ENCODE data around the gene CACNA1C. TPM values are rescaled to one million over a fixed set of nuclear protein-coding genes. Genes with fewer than 3 reads are reported as not detected.

Gene CACNA1C
- total RNA-seq, 3 donors from 2014 or later, result 2.6 to 11.8 (median 9.5) TPM

DNA sequence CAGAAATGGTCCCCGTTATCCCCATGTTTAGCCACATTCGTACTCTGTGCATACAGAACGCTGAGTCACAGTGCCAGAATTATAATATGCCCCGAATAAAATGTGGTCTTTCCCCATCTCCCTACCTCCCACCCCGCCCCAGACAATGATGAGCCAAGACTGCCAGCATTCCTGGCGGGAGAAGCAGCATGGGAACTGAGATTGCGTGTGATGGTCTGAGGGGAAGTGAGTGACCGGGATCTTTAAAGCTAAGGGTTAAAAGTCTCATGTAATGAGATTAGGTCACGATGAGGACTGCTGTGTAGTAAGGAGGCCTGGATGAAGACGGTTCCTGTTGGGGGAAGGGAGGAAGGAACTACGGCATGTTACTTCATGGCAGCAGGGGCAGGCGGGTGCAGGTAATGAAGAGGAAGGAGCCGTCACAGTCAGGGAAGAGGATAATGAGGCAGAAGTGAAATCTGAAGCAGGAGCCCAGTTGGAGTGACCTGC is 498.7 kb downstream of the CACNA1C start:
- Histone ChIP-seq H3K4me1 (no peaks in the 10 kb centered on the region), H3K9me3 (no peaks in the 10 kb centered on the region), H3K36me3 (no peaks in the 10 kb centered on the region), H3K4me3 (no peak overlapping the region), H3K27ac (no peak overlapping the region), H3K27me3 (no peaks in the 10 kb centered on the region)
- no peak for DNase-seq (ENCODE audit: low spot score in 2 of 2)
- TF ChIP-seq POLR2AphosphoS5 (IDR thresholded peaks at IDR 0.05) (no peak), CTCF (IDR thresholded peaks at IDR 0.05) (no peak), POLR2A (IDR thresholded peaks at IDR 0.05) (no peak)
- intact Hi-C loops (cut with DNase I; ENCODE audit: low total_unique reads), result no loop called here

- Histone ChIP-seq H3K27ac (no peak overlapping the region), H3K4me3 (no peak overlapping the region), H3K27me3 (no peaks in the 10 kb centered on the region), H3K4me1 (no peaks in the 10 kb centered on the region), H3K36me3 (no peaks in the 10 kb centered on the region), H3K9me3 (no peaks in the 10 kb centered on the region)
- intact Hi-C loops (cut with DNase I; ENCODE audit: low total_unique reads), result no loop called here
- DNase-seq (ENCODE audit: low spot score in 2 of 2), result no peak
- TF ChIP-seq CTCF (IDR thresholded peaks at IDR 0.05) (no peak), POLR2AphosphoS5 (IDR thresholded peaks at IDR 0.05) (no peak), POLR2A (IDR thresholded peaks at IDR 0.05) (no peak)
Measured at GRCh38 chr12:2552000-2552756, 499.4 kb downstream of the CACNA1C start.

DNA sequence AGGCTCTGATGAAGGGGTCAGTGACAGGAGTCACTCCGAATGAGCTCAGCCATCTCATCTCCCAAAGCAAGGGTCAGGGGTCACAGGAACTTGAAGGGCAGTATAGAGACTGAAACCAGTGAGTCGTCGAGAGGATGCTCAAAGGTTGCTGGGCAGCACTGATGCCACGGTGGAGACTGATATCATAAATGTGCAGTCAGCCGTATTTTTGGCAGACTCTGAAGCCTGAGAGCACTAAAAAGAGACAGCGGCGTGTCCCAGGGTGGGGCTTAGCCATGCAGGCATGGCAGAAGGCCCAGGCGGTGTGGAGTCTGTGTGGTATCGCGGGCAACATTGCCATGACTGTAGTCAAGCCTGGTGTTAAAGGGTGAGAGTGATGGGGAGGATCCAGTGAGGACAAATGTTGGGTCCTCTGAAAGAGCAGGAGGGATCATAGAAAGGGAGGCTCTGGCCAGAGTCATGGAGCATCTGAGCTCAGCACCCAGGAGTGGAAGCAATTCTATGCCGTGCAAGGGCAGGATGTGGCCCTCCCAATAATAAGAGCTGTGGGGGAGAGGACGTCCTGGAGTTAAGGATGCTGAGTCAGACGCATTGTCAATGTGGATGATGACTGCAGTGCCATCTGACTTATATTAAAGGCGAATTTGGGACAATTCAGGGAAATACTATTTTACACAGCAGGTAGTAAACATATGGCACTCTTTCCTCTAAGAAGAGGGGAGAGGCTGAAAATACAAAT is 500.8 kb downstream of the CACNA1C start:
- no peaks in the 10 kb centered on the region for H3K36me3 ChIP-seq
- DNase-seq (ENCODE audit: low spot score in 2 of 2), result no peak
- H3K27me3 ChIP-seq, result no peaks in the 10 kb centered on the region
- H3K27ac ChIP-seq, result no peak overlapping the region
- no peak overlapping the region for H3K4me3 ChIP-seq
- no peaks in the 10 kb centered on the region for H3K9me3 ChIP-seq
- H3K4me1 ChIP-seq, result no peaks in the 10 kb centered on the region
- TF ChIP-seq POLR2AphosphoS5 (IDR thresholded peaks at IDR 0.05) (no peak), POLR2A (IDR thresholded peaks at IDR 0.05) (no peak), CTCF (IDR thresholded peaks at IDR 0.05) (no peak)
- intact Hi-C loops (cut with DNase I; ENCODE audit: low total_unique reads), result no loop called here

DNA sequence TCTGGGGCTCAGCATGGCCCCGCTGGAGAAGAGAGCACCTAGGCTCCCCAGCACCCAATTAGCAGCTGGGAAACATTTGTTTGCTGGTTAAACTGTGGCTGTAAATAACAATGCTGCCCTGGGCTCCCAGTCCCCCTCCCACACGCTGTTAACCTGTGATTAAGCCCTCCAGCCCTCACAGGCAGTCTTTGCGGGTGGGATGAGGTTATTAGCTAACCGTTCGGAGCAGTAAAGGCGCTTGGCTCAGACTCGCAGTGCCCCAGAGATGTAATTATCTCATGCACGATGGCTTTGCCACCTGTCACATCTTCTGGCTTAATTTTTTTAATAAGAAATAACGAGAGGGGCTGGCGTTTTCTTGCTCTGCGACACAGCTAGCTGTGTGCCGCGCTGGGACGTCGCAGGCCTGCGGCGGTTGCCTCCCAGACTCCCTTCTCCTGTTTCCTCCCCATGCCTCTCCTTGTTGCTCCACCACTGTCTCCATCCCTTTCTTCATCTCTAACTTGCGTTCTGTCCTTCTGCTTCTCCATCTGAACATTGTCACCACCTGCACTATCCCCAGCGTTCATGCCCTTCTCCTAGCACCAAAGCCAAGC is 502.8 kb downstream of the CACNA1C start:
- H3K36me3 ChIP-seq, result no peaks in the 10 kb centered on the region
- intact Hi-C loops (cut with DNase I; ENCODE audit: low total_unique reads), result no loop called here
- no peak overlapping the region for H3K27ac ChIP-seq
- DNase-seq (ENCODE audit: low spot score in 2 of 2), result no peak
- no peaks in the 10 kb centered on the region for H3K27me3 ChIP-seq
- H3K9me3 ChIP-seq, result no peaks in the 10 kb centered on the region
- H3K4me1 ChIP-seq, result no peaks in the 10 kb centered on the region
- H3K4me3 ChIP-seq, result no peak overlapping the region
- TF ChIP-seq CTCF (IDR thresholded peaks at IDR 0.05), result no peak
- TF ChIP-seq POLR2AphosphoS5 (IDR thresholded peaks at IDR 0.05), result no peak
- TF ChIP-seq POLR2A (IDR thresholded peaks at IDR 0.05), result no peak

- TF ChIP-seq CTCF (IDR thresholded peaks at IDR 0.05) (no peak), POLR2AphosphoS5 (IDR thresholded peaks at IDR 0.05) (no peak), POLR2A (IDR thresholded peaks at IDR 0.05) (no peak)
- no peak for DNase-seq (ENCODE audit: low spot score in 2 of 2)
- no peak overlapping the region for H3K27ac ChIP-seq
- H3K4me3 ChIP-seq, result no peak overlapping the region
- H3K4me1 ChIP-seq, result no peaks in the 10 kb centered on the region
- intact Hi-C loops (cut with DNase I; ENCODE audit: low total_unique reads), result no loop called here
- no peaks in the 10 kb centered on the region for H3K36me3 ChIP-seq
- no peaks in the 10 kb centered on the region for H3K27me3 ChIP-seq
- H3K9me3 ChIP-seq, result no peaks in the 10 kb centered on the region
Measured at GRCh38 chr12:2557597-2557996, 504.8 kb downstream of the CACNA1C start.
